GM23338 (cell line): ENCODE results near the gene PLPP7. TPM values are rescaled to one million over a fixed set of nuclear protein-coding genes. Genes with fewer than 3 reads are reported as not detected.
A peak's percentile ranks its signal among the peaks of the same experiment; 100 is the strongest.

Experiments used
- ATAC-seq: fragments of 200-7000 bp; cut with Tn5 transposase; 3 replicates; pipeline ENCODE4 v1.9.1; 2020
- DNase-seq: peaks from one replicate; pipeline ENCODE4 v3.0.0-alpha.2; 2015; ENCODE audit warnings: low spot score
- H2AFZ ChIP-seq: fragments of 200-600 bp; sonication (generic); 2 replicates; pipeline ENCODE4 v1.8.0; 2016; ENCODE audit warnings: antibody characterized with exemption, mild to moderate bottlenecking, moderate library complexity
- H3F3A ChIP-seq: fragments of 200-600 bp; sonication (generic); replicated peaks from 2 replicates; pipeline ENCODE4 v1.8.0; 2017; ENCODE audit warnings: antibody characterized with exemption, mixed run types, low read depth
- H3K27ac ChIP-seq: fragments of 200-600 bp; sonication (generic); 2 replicates; pipeline ENCODE4 v1.6.1; 2016; ENCODE audit warnings: low read depth
- H3K27me3 ChIP-seq: fragments of 200-600 bp; sonication (generic); 2 replicates; pipeline ENCODE4 v1.8.0; 2016; ENCODE audit warnings: mild to moderate bottlenecking, mixed run types, moderate library complexity; ENCODE audit not compliant: insufficient read depth
- H3K36me3 ChIP-seq: fragments of 200-600 bp; sonication (generic); 2 replicates; pipeline ENCODE4 v1.8.0; 2016; ENCODE audit warnings: mild to moderate bottlenecking; ENCODE audit not compliant: insufficient read depth
- H3K4me1 ChIP-seq: fragments of 200-600 bp; sonication (generic); 2 replicates; pipeline ENCODE4 v1.8.0; 2016; ENCODE audit warnings: mild to moderate bottlenecking, moderate library complexity; ENCODE audit not compliant: insufficient read depth
- H3K4me2 ChIP-seq: fragments of 200-600 bp; sonication (generic); 2 replicates; pipeline ENCODE4 v1.7.1; 2017; ENCODE audit warnings: mixed run types
- H3K4me3 ChIP-seq: fragments of 200-600 bp; sonication (generic); 2 replicates; pipeline ENCODE4 v1.6.1; 2016; ENCODE audit warnings: mixed run types
- H3K79me2 ChIP-seq: fragments of 200-600 bp; sonication (generic); replicated peaks from 2 replicates; pipeline ENCODE4 v1.8.0; 2017; ENCODE audit warnings: mild to moderate bottlenecking; ENCODE audit not compliant: insufficient read depth
- H3K9me2 ChIP-seq: fragments of 200-600 bp; sonication (generic); 2 replicates; pipeline ENCODE4 v1.8.0; 2017; ENCODE audit not compliant: insufficient read depth
- H4K20me1 ChIP-seq: fragments of 200-600 bp; sonication (generic); replicated peaks from 2 replicates; pipeline ENCODE4 v1.8.0; 2017; ENCODE audit warnings: mild to moderate bottlenecking; ENCODE audit not compliant: insufficient read depth
- H3K27ac Mint-ChIP-seq: 2 replicates; pipeline ENCODE4 v1.8.0; 2020; ENCODE audit warnings: inconsistent platforms, mild to moderate bottlenecking, moderate library complexity, mixed read lengths
- H3K27me3 Mint-ChIP-seq: 3 replicates; pipeline ENCODE4 v1.8.0; 2022; ENCODE audit warnings: low read depth, mild to moderate bottlenecking, moderate library complexity, mixed read lengths, inconsistent platforms; ENCODE audit not compliant: insufficient read depth, poor library complexity
- H3K36me3 Mint-ChIP-seq: 3 replicates; pipeline ENCODE4 v1.8.0; 2021; ENCODE audit warnings: low read depth, mild to moderate bottlenecking, inconsistent platforms, moderate library complexity, mixed read lengths
- H3K4me1 Mint-ChIP-seq: 3 replicates; pipeline ENCODE4 v1.8.0; 2020; ENCODE audit warnings: mild to moderate bottlenecking, inconsistent platforms, mixed read lengths
- H3K4me3 Mint-ChIP-seq: 3 replicates; pipeline ENCODE4 v1.8.0; 2021; ENCODE audit warnings: moderate library complexity, mild to moderate bottlenecking, inconsistent platforms, mixed read lengths
- H3K9me3 Mint-ChIP-seq: 3 replicates; pipeline ENCODE4 v1.8.0; 2020; ENCODE audit warnings: moderate library complexity, mild to moderate bottlenecking, inconsistent platforms, mixed read lengths
- EZH2 ChIP-seq: fragments of 200-600 bp; sonication (generic); IDR thresholded peaks from one replicate; pipeline ENCODE4 v1.8.0; 2017; ENCODE audit warnings: antibody characterized with exemption, mild to moderate bottlenecking, low read depth; ENCODE audit not compliant: unreplicated experiment
- NANOG ChIP-seq: IDR thresholded peaks from 2 replicates; pipeline ENCODE4 v1.6.1; 2016; ENCODE audit warnings: antibody characterized with exemption, borderline replicate concordance
- POLR2AphosphoS5 ChIP-seq: IDR thresholded peaks from 2 replicates; pipeline ENCODE4 v1.6.1; 2016; ENCODE audit warnings: antibody characterized with exemption, low read depth
- REST ChIP-seq: IDR thresholded peaks from one replicate; pipeline ENCODE4 v1.6.1; 2018; ENCODE audit warnings: antibody characterized with exemption; ENCODE audit not compliant: unreplicated experiment
- STAT1 ChIP-seq: IDR thresholded peaks from one replicate; pipeline ENCODE4 v1.6.1; 2016; ENCODE audit warnings: antibody characterized with exemption; ENCODE audit not compliant: unreplicated experiment
- ZNF331 ChIP-seq: fragments of 250-450 bp; sonication (Bioruptor Pico); IDR thresholded peaks from 2 replicates; pipeline ENCODE4 v1.5.0; 2020; ENCODE audit warnings: low read depth, mild to moderate bottlenecking, moderate library complexity
- long read RNA-seq: library from polyadenylated mRNA; unstranded; transcript quantifications from one replicate; pipeline ENCODE4 v2.0.0, GENCODE V29; 2020; ENCODE audit not compliant: unreplicated experiment
- polyA plus RNA-seq: library from polyadenylated mRNA; unstranded; fragments of >200 nt; fragmentation: Nextera tagmentation; extraction: Ambion mirVana; gene quantifications from 2 replicates; pipeline ENCODE4 v1.2.1, GENCODE V29; 2016
- total RNA-seq: library from RNA; depleted of rRNA; stranded (reverse); fragments of >200 nt; shearing (Covaris generic); gene quantifications from 2 replicates; pipeline ENCODE4 v1.2.3, GENCODE V29; 2014; rRNA removed
- TF ChIP-seq, protein P1 (sequence below): IDR thresholded peaks from 2 replicates; pipeline ENCODE4 v1.6.1; 2016; ENCODE audit warnings: antibody characterized with exemption

The PLPP7 gene
- 2.4 and 4.4 TPM in 2 replicates for total RNA-seq
- polyA plus RNA-seq: 1.6 and 2.0 TPM in 2 replicates
- long read RNA-seq, transcript PLPP7-202 (2 exons, 2,095 nt): major isoform, 5 of 5 reads
- long read RNA-seq, partial matches to known transcripts: 0 of 5 reads
- long read RNA-seq, other reads (novel, unspliced or antisense): 0 of 5 reads

- no peaks in the 10 kb centered on the region for H3K9me2 ChIP-seq
- H3K27ac Mint-ChIP-seq: no peak within 1 kb of the TSS
- H3K4me2 ChIP-seq: 0 out of 2 replicates have a peak within 1 kb of the TSS, but pooled peaks have one; percentile 8
- H3K27me3 Mint-ChIP-seq: peaks cover 14% of the 10 kb centered on the region
- H3K4me3 Mint-ChIP-seq: peak within 1 kb of the TSS; percentile 54; the same call in 2 of the 3 replicates
- no peak within 1 kb of the TSS for H3K27ac ChIP-seq
- H2AFZ ChIP-seq: peak within 1 kb of the TSS; percentile 95
- TF ChIP-seq ZNF331: no peak
- TF ChIP-seq STAT1: no peak
- TF ChIP-seq, protein P1, sequence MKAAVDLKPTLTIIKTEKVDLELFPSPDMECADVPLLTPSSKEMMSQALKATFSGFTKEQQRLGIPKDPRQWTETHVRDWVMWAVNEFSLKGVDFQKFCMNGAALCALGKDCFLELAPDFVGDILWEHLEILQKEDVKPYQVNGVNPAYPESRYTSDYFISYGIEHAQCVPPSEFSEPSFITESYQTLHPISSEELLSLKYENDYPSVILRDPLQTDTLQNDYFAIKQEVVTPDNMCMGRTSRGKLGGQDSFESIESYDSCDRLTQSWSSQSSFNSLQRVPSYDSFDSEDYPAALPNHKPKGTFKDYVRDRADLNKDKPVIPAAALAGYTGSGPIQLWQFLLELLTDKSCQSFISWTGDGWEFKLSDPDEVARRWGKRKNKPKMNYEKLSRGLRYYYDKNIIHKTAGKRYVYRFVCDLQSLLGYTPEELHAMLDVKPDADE: peak; percentile 58; the same call in 1 of the 2 replicates
- TF ChIP-seq EZH2: no peak
- H3K27me3 ChIP-seq: no peaks in the 10 kb centered on the region
- no peaks in the 10 kb centered on the region for H3K36me3 Mint-ChIP-seq
- H3K9me3 Mint-ChIP-seq: no peaks in the 10 kb centered on the region
- no peaks in the 10 kb centered on the region for H4K20me1 ChIP-seq
- H3K4me1 ChIP-seq: no peaks in the 10 kb centered on the region; the same call in 1 of the 2 replicates
- no peaks in the 10 kb centered on the region for H3K79me2 ChIP-seq
- H3K4me1 Mint-ChIP-seq: peaks cover 16% of the 10 kb centered on the region
- H3K36me3 ChIP-seq: no peaks in the 10 kb centered on the region
- H3K4me3 ChIP-seq: no peak within 1 kb of the TSS
- DNase-seq: peak; percentile 84
- ATAC-seq: peak; percentile 97
- 0 out of 2 replicates have a peak, but pooled peaks cover 4% of the 10 kb centered on the region for H3F3A ChIP-seq
Measured at GRCh38 chr9:131289301-131290035, at the start of gene PLPP7. Gene PLPP7, plus strand, starts transcription at chr9:131289723. Its CDS starts 275 bp downstream, at chr9:131289998.

- ATAC-seq (no peak), DNase-seq (no peak)
- H3K4me1 ChIP-seq: peaks cover 19% of the 10 kb centered on the region
- Mint-ChIP-seq H3K4me3 (no peak overlapping the region), H3K4me1 (peaks cover 26% of the 10 kb centered on the region), H3K27me3 (peaks cover 9% of the 10 kb centered on the region), H3K9me3 (peaks cover 17% of the 10 kb centered on the region), H3K27ac (no peak overlapping the region; the same call in 1 of the 2 replicates), H3K36me3 (peaks cover 4% of the 10 kb centered on the region)
- H4K20me1 ChIP-seq: no peaks in the 10 kb centered on the region
- H3K9me2 ChIP-seq: no peaks in the 10 kb centered on the region
- no peaks in the 10 kb centered on the region; the same call in 1 of the 2 replicates for H3F3A ChIP-seq
- no peaks in the 10 kb centered on the region for H3K27me3 ChIP-seq
- no peaks in the 10 kb centered on the region for H3K36me3 ChIP-seq
- H3K4me3 ChIP-seq: no peak overlapping the region
- no peaks in the 10 kb centered on the region for H3K79me2 ChIP-seq
- H3K27ac ChIP-seq: no peak overlapping the region
- H2AFZ ChIP-seq: no peak overlapping the region
- no peak overlapping the region for H3K4me2 ChIP-seq
- no peak for TF ChIP-seq ZNF331
- no peak for TF ChIP-seq NANOG
- TF ChIP-seq POLR2AphosphoS5: no peak
- TF ChIP-seq STAT1: no peak
- no peak for TF ChIP-seq REST
Measured at GRCh38 chr9:131240047-131240921, 49.2 kb upstream of the PLPP7 start.
